Colonic mucosa (tissue), 4 donors: Measurements from ENCODE around the gene HESX1. TPM values are rescaled to one million over a fixed set of nuclear protein-coding genes. Genes with fewer than 3 reads are reported as not detected.

Source experiments
- DNase-seq: peaks from one replicate; pipeline ENCODE4 v3.0.0-alpha.2; 2020
- H3K27ac ChIP-seq: fragments of 200-600 bp; one replicate; pipeline ENCODE4 v1.8.0; 2021
- H3K27me3 ChIP-seq: fragments of 200-600 bp; one replicate; pipeline ENCODE4 v1.8.0; 2021
- H3K36me3 ChIP-seq: fragments of 200-600 bp; one replicate; pipeline ENCODE4 v1.8.0; 2021
- H3K4me1 ChIP-seq: fragments of 200-600 bp; one replicate; pipeline ENCODE4 v1.8.0; 2021; ENCODE audit warnings: mild to moderate bottlenecking
- H3K4me3 ChIP-seq: fragments of 200-600 bp; one replicate; pipeline ENCODE4 v1.8.0; 2021
- H3K9ac ChIP-seq, 2 donors: one replicate each; pipeline ENCODE4 v1.7.0; 2013; ENCODE audit warnings: control low read depth in 2 of 2, low read depth in 2 of 2, low read length in 2 of 2
- H3K9me3 ChIP-seq: fragments of 200-600 bp; one replicate; pipeline ENCODE4 v1.8.0; 2021
- intact Hi-C: fragments of 100-400 bp; cut with DNase I; formaldehyde crosslinking; loops from one replicate; pipeline ENCODE4 v1.14.1; 2022
- total RNA-seq, 2 donors: library from RNA; stranded (reverse); fragmentation: NEBNext Ultra II Directional in 1 of 2; extraction: Animal tissue kit (Norgen Biotek cat#: 25700) in 1 of 2; gene quantifications; one replicate each; pipeline ENCODE4 v1.2.1, GENCODE V29; 2021
- TF ChIP-seq, protein P1 (sequence below): fragments of 200-600 bp; IDR thresholded peaks from one replicate; pipeline ENCODE4 v1.8.0; 2022; ENCODE audit warnings: antibody characterized with exemption, mild to moderate bottlenecking
- donor health status: healthy.
- donor health status: DM: no; HTN: no; CAD: no.
- donor health status: DM: no; HTN: no; CAD: no.

HESX1 gene
- total RNA-seq, 2 donors from 2014 or later, result 0.42 to 0.48 TPM

DNA sequence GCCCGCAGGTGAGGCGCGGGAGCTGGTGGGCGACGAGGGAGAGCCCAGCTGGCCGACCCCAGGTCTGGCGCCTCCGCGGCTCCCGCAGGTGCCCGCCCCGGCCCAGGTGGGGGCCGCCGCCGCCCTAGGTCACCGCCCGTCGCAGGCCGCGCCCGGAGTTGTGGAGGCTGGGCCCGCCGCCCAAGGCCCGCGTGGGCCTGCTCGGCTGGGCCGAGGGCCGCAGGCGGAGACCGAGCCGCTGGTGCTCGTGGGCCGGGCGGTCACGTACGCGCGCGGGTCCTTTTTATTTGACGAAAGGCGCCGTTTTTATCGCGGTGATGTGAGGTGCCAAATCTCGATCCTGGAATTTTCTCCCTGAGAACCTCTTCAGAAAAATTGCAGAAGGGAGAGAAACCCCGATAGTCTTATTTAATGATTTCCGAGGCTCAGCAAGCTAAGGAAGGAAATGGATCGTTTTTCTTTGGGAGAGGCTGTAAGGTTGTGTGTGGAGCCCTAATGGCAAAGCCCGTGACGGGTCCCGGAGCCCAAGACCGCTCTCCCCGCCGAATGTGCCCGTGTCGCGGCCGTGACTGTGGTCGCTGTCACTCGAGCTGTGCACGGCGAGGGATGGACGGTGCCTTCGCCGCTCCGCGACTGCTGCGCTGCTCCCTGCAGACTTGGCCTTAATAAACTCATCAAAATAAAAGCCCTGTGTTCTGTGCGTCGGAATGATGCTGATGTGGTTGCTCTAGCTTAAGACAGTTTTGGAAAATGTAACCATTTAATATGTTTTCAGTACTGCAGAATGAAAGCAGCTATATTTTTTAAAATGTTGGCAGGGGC, 28.4 kb upstream of the HESX1 start:
- no peaks in the 10 kb centered on the region for H3K4me1 ChIP-seq
- peak overlapping the region; percentile 91 for H3K27ac ChIP-seq
- intact Hi-C loops, result loop anchor here (5.0 kb wide), 1 partner anchor 61 kb away; the partner anchor contains the start of gene IL17RD
- H3K4me3 ChIP-seq, result peak overlapping the region; percentile 70
- peak; percentile 57 for DNase-seq
- no peaks in the 10 kb centered on the region for H3K36me3 ChIP-seq
- H3K9ac ChIP-seq, result peak overlapping the region; percentile 37 to 78
- no peaks in the 10 kb centered on the region for H3K9me3 ChIP-seq
- H3K27me3 ChIP-seq, result no peaks in the 10 kb centered on the region
- TF ChIP-seq, protein P1, sequence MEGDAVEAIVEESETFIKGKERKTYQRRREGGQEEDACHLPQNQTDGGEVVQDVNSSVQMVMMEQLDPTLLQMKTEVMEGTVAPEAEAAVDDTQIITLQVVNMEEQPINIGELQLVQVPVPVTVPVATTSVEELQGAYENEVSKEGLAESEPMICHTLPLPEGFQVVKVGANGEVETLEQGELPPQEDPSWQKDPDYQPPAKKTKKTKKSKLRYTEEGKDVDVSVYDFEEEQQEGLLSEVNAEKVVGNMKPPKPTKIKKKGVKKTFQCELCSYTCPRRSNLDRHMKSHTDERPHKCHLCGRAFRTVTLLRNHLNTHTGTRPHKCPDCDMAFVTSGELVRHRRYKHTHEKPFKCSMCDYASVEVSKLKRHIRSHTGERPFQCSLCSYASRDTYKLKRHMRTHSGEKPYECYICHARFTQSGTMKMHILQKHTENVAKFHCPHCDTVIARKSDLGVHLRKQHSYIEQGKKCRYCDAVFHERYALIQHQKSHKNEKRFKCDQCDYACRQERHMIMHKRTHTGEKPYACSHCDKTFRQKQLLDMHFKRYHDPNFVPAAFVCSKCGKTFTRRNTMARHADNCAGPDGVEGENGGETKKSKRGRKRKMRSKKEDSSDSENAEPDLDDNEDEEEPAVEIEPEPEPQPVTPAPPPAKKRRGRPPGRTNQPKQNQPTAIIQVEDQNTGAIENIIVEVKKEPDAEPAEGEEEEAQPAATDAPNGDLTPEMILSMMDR, result no peak

DNA sequence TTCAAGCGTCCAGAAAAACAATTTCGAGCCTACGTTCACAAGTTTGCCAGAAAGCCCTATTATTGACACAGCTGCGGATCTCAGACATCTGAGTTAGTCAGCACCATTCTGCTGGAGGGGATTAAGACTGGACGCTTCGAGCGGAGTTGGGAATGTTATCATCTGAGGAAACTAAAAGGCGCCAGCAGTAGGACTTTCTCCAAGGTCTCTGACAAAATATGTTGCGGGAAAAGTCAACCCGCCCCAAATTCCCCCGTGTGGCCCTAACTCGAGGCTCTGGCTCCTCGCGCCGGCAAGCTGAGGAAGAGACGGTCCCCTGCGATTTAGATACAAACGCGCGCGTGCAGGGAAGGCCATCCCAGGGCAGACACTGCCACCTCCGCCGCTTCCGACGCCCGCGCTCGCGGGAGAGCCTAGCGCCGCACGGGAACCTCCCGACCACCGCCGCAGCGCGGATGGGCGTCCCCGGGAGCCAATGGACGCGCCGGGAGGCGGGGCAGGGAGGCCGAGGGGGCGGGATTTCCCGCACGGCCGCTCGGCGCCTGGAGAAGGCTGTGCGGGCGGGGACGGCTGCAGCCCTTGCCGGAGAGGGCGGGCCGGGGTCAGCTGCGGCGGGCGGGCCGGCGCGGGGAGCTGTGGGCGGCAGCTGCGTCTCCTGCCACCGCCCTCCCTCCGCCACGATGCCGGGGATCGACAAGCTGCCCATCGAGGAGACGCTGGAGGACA, 27.6 kb upstream of the HESX1 start, which contains the start of gene APPL1:
APPL1 (plus strand) TSS at position 526 of the 726 bp plus-strand sequence; CDS start at position 681, 155 bp downstream.
- TF ChIP-seq, protein P1, result no peak
- peak; percentile 94 for DNase-seq
- Histone ChIP-seq H3K4me3 (peak within 1 kb of the TSS; percentile 70), H3K9me3 (no peaks in the 10 kb centered on the region), H3K9ac (peak within 1 kb of the TSS; percentile 37 to 78), H3K4me1 (no peaks in the 10 kb centered on the region), H3K36me3 (no peaks in the 10 kb centered on the region), H3K27ac (peak within 1 kb of the TSS; percentile 91), H3K27me3 (no peaks in the 10 kb centered on the region)
- intact Hi-C loops, result loop anchor here (5.0 kb wide), 1 partner anchor 60 kb away; the partner anchor contains the start of gene IL17RD

DNA sequence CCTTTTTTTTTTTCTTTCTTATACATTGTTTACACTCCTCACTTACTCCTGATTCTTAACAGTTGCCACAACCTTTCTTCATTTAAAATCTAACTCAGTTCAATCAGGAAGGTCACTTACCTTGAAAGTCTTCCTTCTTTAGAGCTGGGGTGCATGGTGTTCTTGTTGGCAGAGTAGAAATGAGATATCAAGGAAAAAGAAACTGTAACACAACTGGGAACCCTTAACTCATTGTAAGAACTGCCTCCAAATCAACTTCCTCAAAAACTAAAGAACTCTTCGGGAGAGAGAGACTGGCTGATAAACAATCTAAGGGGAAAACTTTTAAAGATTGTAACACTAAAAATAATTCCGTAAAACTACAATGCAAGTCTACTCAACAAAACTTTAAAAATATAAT, 26.4 kb upstream of the HESX1 start:
- no peak overlapping the region for H3K27ac ChIP-seq
- intact Hi-C loops, result loop anchor here (5.0 kb wide), 1 partner anchor 59 kb away; the partner anchor contains the start of gene IL17RD

DNA sequence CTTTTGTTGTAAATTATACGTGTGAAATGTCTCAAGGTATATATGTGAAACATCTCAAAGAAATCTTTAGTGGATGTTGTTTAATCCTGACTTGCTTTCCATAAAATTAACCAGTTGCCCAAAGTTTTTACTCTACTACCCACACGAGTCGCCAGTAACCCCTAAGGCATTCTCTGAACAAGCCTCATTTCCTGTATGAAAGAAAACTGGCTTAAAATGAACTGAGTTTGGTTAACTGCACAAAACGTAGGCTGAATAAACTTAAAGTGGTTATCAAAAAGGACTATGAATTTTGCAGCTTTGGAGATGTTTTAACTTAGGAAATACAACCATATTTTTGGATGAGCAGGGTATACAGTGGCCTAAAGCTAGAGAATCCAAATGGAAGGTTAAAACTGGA, 25.1 kb upstream of the HESX1 start:
- Histone ChIP-seq H3K4me1 (no peaks in the 10 kb centered on the region), H3K27me3 (no peaks in the 10 kb centered on the region), H3K9me3 (no peaks in the 10 kb centered on the region), H3K9ac (no peak overlapping the region), H3K4me3 (no peak overlapping the region), H3K27ac (no peak overlapping the region), H3K36me3 (no peaks in the 10 kb centered on the region)
- TF ChIP-seq, protein P1, result no peak
- DNase-seq, result no peak
- intact Hi-C loops, result loop anchor here (5.0 kb wide), 2 partner anchors 58 to 128 kb away; partner anchors contain the start of gene IL17RD

More for the DNA sequence above, 26.4 kb upstream of the HESX1 start:
- no peak for DNase-seq
- no peaks in the 10 kb centered on the region for H3K36me3 ChIP-seq
- H3K4me3 ChIP-seq, result no peak overlapping the region
- TF ChIP-seq, protein P1, result no peak
- H3K9me3 ChIP-seq, result no peaks in the 10 kb centered on the region
- no peak overlapping the region for H3K9ac ChIP-seq
- no peaks in the 10 kb centered on the region for H3K4me1 ChIP-seq
- no peaks in the 10 kb centered on the region for H3K27me3 ChIP-seq

GRCh38 chr3:57221883-57222282, 22.1 kb upstream of the HESX1 start:
- Histone ChIP-seq H3K4me3 (no peak overlapping the region), H3K27ac (no peak overlapping the region), H3K36me3 (no peaks in the 10 kb centered on the region), H3K9me3 (no peaks in the 10 kb centered on the region), H3K4me1 (no peaks in the 10 kb centered on the region), H3K9ac (no peak overlapping the region), H3K27me3 (no peaks in the 10 kb centered on the region)
- intact Hi-C loops, result loop anchor here (5.0 kb wide), 1 partner anchor 125 kb away; no protein-coding TSS in a partner anchor
- TF ChIP-seq, protein P1, result no peak
- DNase-seq, result no peak
